Uterus (tissue), 2 donors: Measurements from ENCODE around the gene IGSF11.
"Not testable (repeated sequence)": the region's sequence is repeated elsewhere in the genome, so short reads cannot be mapped to it uniquely, and the experiment has no call there.

Experiments
- CTCF ChIP-seq, 4 experiments: fragments of 200-600 bp in 2 of 4; fragments of 450-650 bp in 2 of 4; sonication (generic) in 2 of 4; IDR thresholded peaks; one replicate each; pipeline ENCODE4 v1.5.1; 2016 to 2019; ENCODE audit warnings: antibody characterized with exemption in 4 of 4, mild to moderate bottlenecking in 2 of 4, moderate library complexity in 1 of 4
- POLR2A ChIP-seq, 2 donors: fragments of 450-650 bp; IDR thresholded peaks; one replicate each; pipeline ENCODE4 v1.6.1; 2016; ENCODE audit warnings: antibody characterized with exemption in 2 of 2, mild to moderate bottlenecking in 1 of 2, moderate library complexity in 1 of 2

- not testable (repeated sequence) for TF ChIP-seq CTCF, POLR2A (IDR thresholded peaks at IDR 0.05)
Measured at GRCh38 chr3:118975476-118975875, 59.2 kb downstream of the IGSF11 start.
